Mesodermal cell (in vitro differentiated cells): ENCODE results near the gene TMEM45B. TPM values are rescaled to one million over a fixed set of nuclear protein-coding genes. Genes with fewer than 3 reads are reported as not detected.
"Not testable (repeated sequence)": the region's sequence is repeated elsewhere in the genome, so short reads cannot be mapped to it uniquely, and the experiment has no call there.

ENCODE experiments used
- H3K27ac ChIP-seq: 2 replicates; pipeline ENCODE4 v1.7.0; 2013; ENCODE audit warnings: mild to moderate bottlenecking, low read depth, low read length, moderate library complexity; ENCODE audit not compliant: severe bottlenecking
- H3K36me3 ChIP-seq: 2 replicates; pipeline ENCODE4 v1.7.1; 2013; ENCODE audit warnings: mild to moderate bottlenecking, low read length, moderate library complexity; ENCODE audit not compliant: control insufficient read depth, insufficient read depth
- H3K4me1 ChIP-seq: one replicate; pipeline ENCODE4 v1.7.1; 2013; ENCODE audit warnings: mild to moderate bottlenecking, low read length; ENCODE audit not compliant: insufficient read depth, control insufficient read depth, poor library complexity, severe bottlenecking
- H3K4me3 ChIP-seq: 2 replicates; pipeline ENCODE4 v1.7.0; 2013; ENCODE audit warnings: low read length, control low read depth, mild to moderate bottlenecking; ENCODE audit not compliant: insufficient read depth, poor library complexity, severe bottlenecking; ENCODE audit errors: extremely low read depth
- H3K9me3 ChIP-seq: 2 replicates; pipeline ENCODE4 v1.7.1; 2013; ENCODE audit warnings: mild to moderate bottlenecking, low read length, moderate library complexity; ENCODE audit not compliant: control insufficient read depth
- WGBS, 2 experiments: methylation state at CpG; one replicate each; pipeline ENCODE4 v1.1.5; 2013; ENCODE audit warnings: missing lambda C conversion rate in 2 of 2; ENCODE audit not compliant: insufficient coverage in 2 of 2; 5-methylcytosine and 5-hydroxymethylcytosine counted together
- polyA plus RNA-seq, 2 experiments: library from polyadenylated mRNA; stranded (reverse); fragments of 50-300 nt; gene quantifications; one replicate each; pipeline ENCODE4 v1.2.3, GENCODE V29; 2013

TMEM45B gene
- polyA plus RNA-seq (2013, experiment 1 of 2), result not detected
- polyA plus RNA-seq (2013, experiment 2 of 2), result not detected

GRCh38 chr11:129815596-129816461, at the start of gene TMEM45B:
Gene TMEM45B, plus strand, starts transcription at chr11:129815848. Its CDS starts 36,635 bp downstream, at chr11:129852483.
- peaks cover 4% of the 10 kb centered on the region for H3K4me1 ChIP-seq
- H3K27ac ChIP-seq, result no peak within 1 kb of the TSS
- no peaks in the 10 kb centered on the region for H3K36me3 ChIP-seq
- 7 to 9% methylated on average over 58 to 59 of the region's 68 CpGs for WGBS, 2 experiments
- H3K4me3 ChIP-seq, result peak within 1 kb of the TSS; percentile 18
- H3K9me3 ChIP-seq, result no peaks in the 10 kb centered on the region

- Histone ChIP-seq H3K4me3 (no peak overlapping the region), H3K27ac (no peak overlapping the region), H3K4me1 (no peaks in the 10 kb centered on the region), H3K36me3 (no peaks in the 10 kb centered on the region), H3K9me3 (no peaks in the 10 kb centered on the region)
- 9 to 11% methylated on average over 3 to 7 of the region's 7 CpGs for WGBS, 2 experiments
Measured at GRCh38 chr11:129766898-129767604, 48.6 kb upstream of the TMEM45B start.

- Histone ChIP-seq H3K9me3 (no peaks in the 10 kb centered on the region), H3K4me3 (no peak overlapping the region), H3K36me3 (no peaks in the 10 kb centered on the region), H3K27ac (no peak overlapping the region), H3K4me1 (no peaks in the 10 kb centered on the region)
- WGBS, 2 experiments, result no CpG with 5 or more reads among the region's 4 CpGs
Measured at GRCh38 chr11:129767827-129768226, 47.8 kb upstream of the TMEM45B start.

GRCh38 chr11:129768356-129768755, 47.3 kb upstream of the TMEM45B start:
- Histone ChIP-seq H3K4me3 (no peak overlapping the region), H3K9me3 (no peaks in the 10 kb centered on the region), H3K27ac (no peak overlapping the region), H3K4me1 (no peaks in the 10 kb centered on the region), H3K36me3 (no peaks in the 10 kb centered on the region)
- 89 to 96% methylated on average over 1 of the region's 1 CpG for WGBS, 2 experiments

DNA sequence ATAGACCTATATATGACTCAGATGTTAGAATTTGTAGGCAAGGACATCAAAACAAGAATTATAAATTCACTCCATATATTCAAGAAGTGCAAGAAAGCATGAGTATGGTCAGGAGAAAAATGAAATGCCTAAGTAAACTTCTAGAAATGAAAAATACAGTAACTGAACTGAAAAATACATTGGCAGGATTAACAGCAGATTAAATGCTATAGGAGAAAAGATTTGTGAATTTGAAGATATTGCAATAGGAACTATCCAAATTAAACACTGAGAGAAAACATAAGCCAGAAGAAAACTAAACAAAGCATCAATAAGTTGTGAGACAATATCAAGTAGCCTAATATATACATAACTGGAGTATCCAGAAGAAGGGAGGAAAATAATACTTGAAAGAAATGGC, 46.6 kb upstream of the TMEM45B start:
- H3K4me1 ChIP-seq, result no peaks in the 10 kb centered on the region
- no peaks in the 10 kb centered on the region for H3K36me3 ChIP-seq
- no peak overlapping the region for H3K4me3 ChIP-seq
- H3K27ac ChIP-seq, result no peak overlapping the region
- no peaks in the 10 kb centered on the region for H3K9me3 ChIP-seq

GRCh38 chr11:129770993-129771392, 44.7 kb upstream of the TMEM45B start:
- no peaks in the 10 kb centered on the region for H3K36me3 ChIP-seq
- whole genome bisulfite sequencing, 2 experiments, result no CpG with 5 or more reads among the region's 1 CpG

DNA sequence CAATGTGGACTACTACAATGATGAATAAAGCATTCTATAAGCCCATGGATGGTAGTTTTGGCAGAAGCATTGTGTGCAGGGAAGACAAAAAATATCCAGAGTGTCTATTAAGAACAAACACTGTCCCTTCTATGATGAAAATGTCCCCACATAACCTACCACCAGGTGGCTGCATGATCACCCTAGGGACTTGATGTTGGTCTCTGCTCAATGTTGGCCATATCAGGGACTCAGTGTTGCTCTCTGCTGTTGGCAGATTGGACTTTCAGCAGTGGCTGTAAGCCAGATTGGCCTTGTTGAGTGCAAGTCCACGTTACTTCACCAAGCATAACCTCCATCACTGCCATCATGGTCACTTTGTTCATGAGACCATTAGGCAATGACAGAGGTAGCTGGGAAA, 44.2 kb upstream of the TMEM45B start:
- not testable (repeated sequence) for H3K36me3 ChIP-seq, H3K4me1 ChIP-seq, H3K9me3 ChIP-seq, H3K4me3 ChIP-seq, H3K27ac ChIP-seq
- no CpG with 5 or more reads among the region's 1 CpG for WGBS, 2 experiments

More at GRCh38 chr11:129770993-129771392, 44.7 kb upstream of the TMEM45B start:
- Histone ChIP-seq H3K4me3 (no peak overlapping the region), H3K9me3 (no peaks in the 10 kb centered on the region), H3K27ac (no peak overlapping the region), H3K4me1 (no peaks in the 10 kb centered on the region)

- no peaks in the 10 kb centered on the region for H3K36me3 ChIP-seq
- no peaks in the 10 kb centered on the region for H3K4me1 ChIP-seq
- 82 to 86% methylated on average over 2 to 5 of the region's 5 CpGs for WGBS, 2 experiments
- no peak overlapping the region for H3K4me3 ChIP-seq
- H3K9me3 ChIP-seq, result no peaks in the 10 kb centered on the region
- no peak overlapping the region for H3K27ac ChIP-seq
Measured at GRCh38 chr11:129778877-129779276, 36.8 kb upstream of the TMEM45B start.

- Histone ChIP-seq H3K4me1 (no peaks in the 10 kb centered on the region), H3K36me3 (no peaks in the 10 kb centered on the region), H3K27ac (no peak overlapping the region), H3K4me3 (no peak overlapping the region), H3K9me3 (no peaks in the 10 kb centered on the region)
- 86% methylated on average over 1 of the region's 3 CpGs; no CpG with 5 or more reads in 1 of the 2 experiments for WGBS, 2 experiments
Measured at GRCh38 chr11:129779342-129779741, 36.3 kb upstream of the TMEM45B start.

DNA sequence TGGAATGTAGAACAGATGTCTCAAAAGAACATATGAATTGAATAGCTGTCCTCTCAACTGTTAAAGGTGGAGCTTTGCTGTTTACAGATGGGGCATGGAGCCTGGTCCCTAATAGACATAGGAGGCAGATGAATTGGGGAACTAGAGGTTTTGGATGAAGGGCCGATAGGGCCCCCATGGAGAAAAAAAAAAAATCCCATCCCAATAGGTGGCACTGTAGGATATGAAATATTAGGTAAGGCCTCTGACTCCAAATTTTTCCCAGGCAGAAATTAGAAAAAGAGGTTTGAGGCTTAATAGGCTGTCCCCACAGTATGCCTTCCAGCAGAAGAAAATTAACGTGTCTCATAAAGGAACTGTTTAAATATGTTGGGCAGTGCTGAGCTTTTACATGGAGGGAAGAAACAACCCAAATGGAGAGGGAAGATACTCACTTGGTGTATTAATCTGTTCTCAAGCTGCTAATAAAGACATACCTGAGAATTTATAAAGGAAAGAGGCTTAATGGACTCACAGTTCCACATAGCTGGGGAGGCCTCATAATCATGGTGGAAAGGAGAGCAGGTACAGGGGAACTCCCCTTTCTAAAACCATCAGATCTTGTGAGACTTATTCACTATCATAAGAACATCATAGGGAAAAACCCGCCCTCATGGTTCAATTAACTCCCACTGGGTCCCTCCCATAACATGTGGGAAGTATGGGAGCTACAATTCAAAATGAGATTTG, 30.1 kb upstream of the TMEM45B start:
- Histone ChIP-seq H3K9me3 (no peaks in the 10 kb centered on the region), H3K36me3 (no peaks in the 10 kb centered on the region), H3K4me3 (no peak overlapping the region), H3K27ac (no peak overlapping the region), H3K4me1 (no peaks in the 10 kb centered on the region)
- WGBS, 2 experiments, result 80 to 94% methylated on average over 1 to 2 of the region's 3 CpGs
